ENCODE results near the gene ANKS1A. TPM values are rescaled to one million over a fixed set of nuclear protein-coding genes. Genes with fewer than 3 reads are reported as not detected.
"Not testable (repeated sequence)": the region's sequence is repeated elsewhere in the genome, so short reads cannot be mapped to it uniquely, and the experiment has no call there.

Gene ANKS1A
- total RNA-seq, 2 donors from 2014 or later = 25.3 to 26.0 TPM

GRCh38 chr6:35093783-35094182 is 204.7 kb downstream of the ANKS1A start:
- Histone ChIP-seq H3K36me3 (no peaks in the 10 kb centered on the region), H3K27me3 (no peaks in the 10 kb centered on the region), H3K27ac (no peak overlapping the region), H3K9me3 (no peaks in the 10 kb centered on the region), H3K9ac (ENCODE audit: low read depth in 2 of 2, low read length in 2 of 2) (no peak overlapping the region), H3K4me1 (no peaks in the 10 kb centered on the region), H3K4me3 (no peak overlapping the region)
- no peak for TF ChIP-seq CTCF (IDR thresholded peaks at IDR 0.05)
- DNase-seq = peak; percentile 14
- intact Hi-C loops (cut with DNase I) = no loop called here

GRCh38 chr6:35094183-35094582 is 205.1 kb downstream of the ANKS1A start:
- peak; percentile 14 for DNase-seq
- H3K36me3 ChIP-seq = no peaks in the 10 kb centered on the region
- H3K4me3 ChIP-seq = no peak overlapping the region
- H3K27me3 ChIP-seq = no peaks in the 10 kb centered on the region
- H3K27ac ChIP-seq = no peak overlapping the region
- TF ChIP-seq CTCF (IDR thresholded peaks at IDR 0.05) = no peak
- H3K4me1 ChIP-seq = no peaks in the 10 kb centered on the region
- no peaks in the 10 kb centered on the region for H3K9me3 ChIP-seq
- intact Hi-C loops (cut with DNase I) = no loop called here
- H3K9ac ChIP-seq (ENCODE audit: low read depth in 2 of 2, low read length in 2 of 2) = no peak overlapping the region

- no peaks in the 10 kb centered on the region for H3K4me1 ChIP-seq
These were observed 207.2 kb downstream of the ANKS1A start for GRCh38 chr6:35096129-35096862.

GRCh38 chr6:35099116-35099515 is 210.1 kb downstream of the ANKS1A start:
- H3K9me3 ChIP-seq = no peaks in the 10 kb centered on the region
- H3K4me3 ChIP-seq = no peak overlapping the region
- no peak overlapping the region for H3K27ac ChIP-seq
- no peaks in the 10 kb centered on the region for H3K36me3 ChIP-seq
- no peaks in the 10 kb centered on the region for H3K27me3 ChIP-seq
- DNase-seq = no peak
- H3K9ac ChIP-seq (ENCODE audit: low read depth in 2 of 2, low read length in 2 of 2) = no peak overlapping the region
- intact Hi-C loops (cut with DNase I) = no loop called here
- no peak for TF ChIP-seq CTCF (IDR thresholded peaks at IDR 0.05)
- no peaks in the 10 kb centered on the region for H3K4me1 ChIP-seq

More at GRCh38 chr6:35096129-35096862, 207.2 kb downstream of the ANKS1A start:
- Histone ChIP-seq H3K36me3 (no peaks in the 10 kb centered on the region), H3K27ac (no peak overlapping the region), H3K9me3 (no peaks in the 10 kb centered on the region), H3K27me3 (no peaks in the 10 kb centered on the region), H3K4me3 (no peak overlapping the region), H3K9ac (ENCODE audit: low read depth in 2 of 2, low read length in 2 of 2) (no peak overlapping the region)
- intact Hi-C loops (cut with DNase I) = no loop called here
- TF ChIP-seq CTCF (IDR thresholded peaks at IDR 0.05) = no peak
- peak; percentile 4 for DNase-seq

GRCh38 chr6:35105078-35105477 is 216.0 kb downstream of the ANKS1A start:
- Histone ChIP-seq H3K4me1 (no peaks in the 10 kb centered on the region), H3K9me3 (no peaks in the 10 kb centered on the region), H3K36me3 (no peaks in the 10 kb centered on the region), H3K27me3 (no peaks in the 10 kb centered on the region), H3K4me3 (no peak overlapping the region), H3K9ac (ENCODE audit: low read depth in 2 of 2, low read length in 2 of 2) (no peak overlapping the region), H3K27ac (no peak overlapping the region)
- no peak for TF ChIP-seq CTCF (IDR thresholded peaks at IDR 0.05)
- intact Hi-C loops (cut with DNase I) = no loop called here
- DNase-seq = no peak

- H3K4me1 ChIP-seq; H3K36me3 ChIP-seq; H3K9me3 ChIP-seq; H3K4me3 ChIP-seq; H3K9ac ChIP-seq (ENCODE audit: low read depth in 2 of 2, low read length in 2 of 2); H3K27ac ChIP-seq; DNase-seq; H3K27me3 ChIP-seq; intact Hi-C loops (cut with DNase I): not testable (repeated sequence)
These were observed 217.0 kb downstream of the ANKS1A start for GRCh38 chr6:35106061-35106460.

- H3K4me1 ChIP-seq = not testable (repeated sequence)
These were observed 218.2 kb downstream of the ANKS1A start for GRCh38 chr6:35107208-35107607.

GRCh38 chr6:35107761-35108160 is 218.7 kb downstream of the ANKS1A start:
- H3K9me3 ChIP-seq; H3K4me3 ChIP-seq; H3K9ac ChIP-seq (ENCODE audit: low read depth in 2 of 2, low read length in 2 of 2); H3K27me3 ChIP-seq; H3K36me3 ChIP-seq; H3K4me1 ChIP-seq; intact Hi-C loops (cut with DNase I): not testable (repeated sequence)
- H3K27ac ChIP-seq = peak overlapping the region; percentile 55
- DNase-seq = peak; percentile 80

More at GRCh38 chr6:35107208-35107607, 218.2 kb downstream of the ANKS1A start:
- H3K27me3 ChIP-seq; H3K9me3 ChIP-seq; H3K4me3 ChIP-seq; intact Hi-C loops (cut with DNase I); H3K27ac ChIP-seq; H3K36me3 ChIP-seq; H3K9ac ChIP-seq (ENCODE audit: low read depth in 2 of 2, low read length in 2 of 2); DNase-seq: not testable (repeated sequence)

Data from colonic mucosa (tissue), 4 donors.